Endothelial cell of umbilical vein (primary cell): ENCODE results near the gene CELF2. TPM values are rescaled to one million over a fixed set of nuclear protein-coding genes. Genes with fewer than 3 reads are reported as not detected.

ENCODE experiments used
- BruUV-seq: library from RNA; stranded (reverse); fragments of 400-500 nt; replicated peaks from 2 replicates; lab custom pipeline; 2021; lab: Mats Ljungman, UMichigan
- CTCF ChIA-PET: fragments of 300-600, 350-600 bp; sonication (Branson Sonifier 250); formaldehyde crosslinking; loops from one replicate; lab custom pipeline; 2021; ENCODE audit warnings: antibody characterized with exemption, inconsistent platforms; lab: Charles Lee
- POLR2A ChIA-PET: fragments of 300-600, 350-600 bp; sonication (Branson Sonifier 250); formaldehyde crosslinking; loops from one replicate; lab custom pipeline; 2021; ENCODE audit warnings: antibody characterized with exemption, inconsistent platforms; lab: Charles Lee
- DNase-seq: peaks from one replicate; pipeline ENCODE4 v3.0.0-alpha.2; 2011; ENCODE audit warnings: low read depth, low spot score
- FAIRE-seq: peaks from 2 replicates; lab custom pipeline; 2011; peaks lifted over from hg19 to GRCh38; lab: Jason Lieb, UNC
- H2AFZ ChIP-seq: 2 replicates; pipeline ENCODE4 v1.6.0; 2012; ENCODE audit warnings: low read depth, low read length, control low read depth, inconsistent platforms
- H3K27ac ChIP-seq: 2 replicates; pipeline ENCODE4 v1.5.1; 2011; ENCODE audit warnings: low read depth, mild to moderate bottlenecking, control low read depth, low read length, moderate library complexity; ENCODE audit not compliant: insufficient read depth
- H3K27me3 ChIP-seq, 2 experiments: 2 replicates each; pipeline versions ENCODE4 v1.6.0 to v1.6.1; 2011; ENCODE audit warnings: low read length in 2 of 2, mixed read lengths in 1 of 2; ENCODE audit not compliant: control insufficient read depth in 2 of 2, insufficient read depth in 2 of 2
- H3K36me3 ChIP-seq, 2 experiments: 2 replicates in 1 of 2; 3 replicates in 1 of 2; pipeline ENCODE4 v1.5.1; 2011; ENCODE audit warnings: low read length in 2 of 2, mild to moderate bottlenecking in 1 of 2, moderate library complexity in 1 of 2; ENCODE audit not compliant: control insufficient read depth in 2 of 2, insufficient read depth in 2 of 2; ENCODE audit errors: extremely low read depth in 1 of 2
- H3K4me1 ChIP-seq: 3 replicates; pipeline ENCODE4 v1.5.1; 2011; ENCODE audit warnings: mild to moderate bottlenecking, low read length; ENCODE audit not compliant: control insufficient read depth, insufficient read depth; ENCODE audit errors: extremely low read depth
- H3K4me2 ChIP-seq: 2 replicates; pipeline ENCODE4 v1.6.1; 2011; ENCODE audit warnings: low read length, control low read depth, mixed read lengths; ENCODE audit not compliant: insufficient read depth
- H3K4me3 ChIP-seq, 3 experiments: fragments of 200-600 bp in 1 of 3; sonication (generic), shearing (Covaris generic) in 1 of 3; replicated peaks in 1 of 3; 2 replicates each; pipeline ENCODE4 v1.5.1; 2011 to 2016; ENCODE audit warnings: control low read depth in 3 of 3, low read length in 3 of 3, mild to moderate bottlenecking in 2 of 3, inconsistent platforms in 1 of 3, low read depth in 1 of 3, moderate library complexity in 1 of 3; ENCODE audit not compliant: insufficient read depth in 1 of 3
- H3K79me2 ChIP-seq: 2 replicates; pipeline ENCODE4 v1.6.0; 2012; ENCODE audit warnings: low read length, inconsistent platforms; ENCODE audit not compliant: control insufficient read depth, insufficient read depth
- H3K9ac ChIP-seq: replicated peaks from 2 replicates; pipeline ENCODE3; 2011; ENCODE audit warnings: low read length, control low read depth; ENCODE audit not compliant: insufficient read depth; ENCODE audit errors: extremely low read depth
- H3K9me1 ChIP-seq: replicated peaks from 3 replicates; pipeline ENCODE4 v1.6.0; 2011; ENCODE audit warnings: mild to moderate bottlenecking, low read length; ENCODE audit not compliant: control insufficient read depth, insufficient read depth; ENCODE audit errors: extremely low read depth
- H3K9me3 ChIP-seq: replicated peaks from 2 replicates; pipeline ENCODE4 v1.5.1; 2012; ENCODE audit warnings: low read length, inconsistent platforms; ENCODE audit not compliant: control insufficient read depth, insufficient read depth
- H4K20me1 ChIP-seq: replicated peaks from 2 replicates; pipeline ENCODE3; 2011; ENCODE audit warnings: mild to moderate bottlenecking, low read length; ENCODE audit not compliant: control insufficient read depth, insufficient read depth; ENCODE audit errors: extremely low read depth
- CTCF ChIP-seq, 2 donors: IDR thresholded peaks; 1 replicate in 1 of 2; 2 replicates in 1 of 2; pipeline ENCODE4 v1.5.1; 2011; ENCODE audit warnings: low read length in 2 of 2, mild to moderate bottlenecking in 2 of 2, moderate library complexity in 2 of 2, control low read depth in 1 of 2, inconsistent platforms in 1 of 2, low read depth in 1 of 2; ENCODE audit not compliant: insufficient read depth in 1 of 2; ENCODE audit errors: extremely low read depth in 1 of 2
- EZH2 ChIP-seq: IDR thresholded peaks from 2 replicates; pipeline ENCODE4 v1.6.1; 2012; ENCODE audit warnings: borderline replicate concordance, low read depth, mild to moderate bottlenecking, moderate library complexity, low read length, inconsistent platforms; ENCODE audit not compliant: severe bottlenecking
- FOS ChIP-seq: IDR thresholded peaks from 2 replicates; pipeline ENCODE4 v1.6.1; 2011; ENCODE audit warnings: mild to moderate bottlenecking, low read length, moderate library complexity, borderline replicate concordance; ENCODE audit not compliant: insufficient read depth
- GATA2 ChIP-seq: IDR thresholded peaks from 2 replicates; pipeline ENCODE4 v1.7.0; 2011; ENCODE audit warnings: low read depth, mild to moderate bottlenecking, moderate library complexity, mixed read lengths, low read length; ENCODE audit not compliant: insufficient read length, insufficient read depth
- JUN ChIP-seq: IDR thresholded peaks from 2 replicates; pipeline ENCODE4 v1.6.1; 2011; ENCODE audit warnings: borderline replicate concordance, low read depth; ENCODE audit not compliant: insufficient read length, insufficient read depth
- MYC ChIP-seq: IDR thresholded peaks from one replicate; pipeline ENCODE4 v1.6.1; 2011; ENCODE audit warnings: mild to moderate bottlenecking, low read depth, low read length
- POLR2A ChIP-seq: IDR thresholded peaks from 2 replicates; pipeline ENCODE4 v1.6.1; 2012; ENCODE audit warnings: low read depth, mild to moderate bottlenecking, control low read depth, low read length
- POLR2AphosphoS5 ChIP-seq: IDR thresholded peaks from 2 replicates; pipeline ENCODE4 v1.6.1; 2012; ENCODE audit warnings: low read depth, mild to moderate bottlenecking, control low read depth, low read length, moderate library complexity; ENCODE audit not compliant: insufficient read depth
- dilution Hi-C: fragments of 300-500 bp; cut with MboI; formaldehyde crosslinking; loops from one replicate; pipeline ENCODE4 v1.15.0; 2019; ENCODE audit warnings: low sequenced_read_pairs; ENCODE audit not compliant: extremely low pct_ligation_motif_present
- intact Hi-C: fragments of 100-400 bp; cut with micrococcal nuclease; formaldehyde crosslinking; loops from one replicate; pipeline ENCODE4 v1.10.0; 2022
- polyA plus RNA-seq, 4 experiments: library from polyadenylated mRNA; depleted of rRNA in 3 of 4; stranded (reverse) in 3 of 4; unstranded in 1 of 4; fragments of >200 nt; gene quantifications; 2 replicates each; pipeline versions ENCODE4 v1.2.1 to v1.2.3, GENCODE V29; 2011 to 2012; ENCODE audit warnings: missing spikeins in 1 of 4
- total RNA-seq: library from RNA; stranded (reverse); gene quantifications from 2 replicates; pipeline ENCODE4 v1.2.3, GENCODE V29; 2021
- TF ChIP-seq, protein P1 (sequence below): IDR thresholded peaks from 2 replicates; pipeline ENCODE4 v1.6.1; 2011; ENCODE audit not compliant: insufficient read depth, insufficient read length

Gene CELF2
- total and polyA plus RNA-seq, 2 donors (not counting 3 experiments of a cell fraction or from before 2014, with no cell fraction given): 21.6 to 42.6 TPM

DNA sequence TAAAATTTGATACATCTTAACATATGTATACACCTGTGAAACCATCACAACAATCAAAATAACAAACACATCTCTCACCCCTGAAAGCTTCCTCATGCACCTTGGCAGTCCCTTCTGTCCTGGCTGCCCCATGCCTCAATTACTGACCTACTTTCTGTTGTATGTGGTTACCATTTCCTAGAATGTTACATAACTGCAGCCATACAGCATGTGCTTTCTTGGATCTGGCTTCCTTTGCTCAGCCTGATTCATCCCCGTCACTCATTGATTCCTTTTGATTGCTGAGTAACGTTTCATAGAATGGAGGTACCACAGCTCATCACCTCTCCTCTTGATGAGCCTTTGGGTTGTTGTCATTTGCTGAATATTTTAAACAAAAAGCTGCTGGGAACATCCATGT, 165.3 kb downstream of the CELF2 start:
- ChIA-PET POLR2A (no interaction called here), CTCF (interaction anchor here (1.1 kb wide), 1 partner anchor 27 kb away, joined by 3 read pairs; no protein-coding TSS in a partner anchor)
- H3K9me1 ChIP-seq: no peaks in the 10 kb centered on the region
- H3K27ac ChIP-seq: no peak overlapping the region
- H3K4me1 ChIP-seq: peaks cover 6% of the 10 kb centered on the region
- dilution Hi-C loops: no loop called here
- H2AFZ ChIP-seq: no peak overlapping the region
- BruUV-seq: no TSS peak
- TF ChIP-seq EZH2: no peak
- no peak for TF ChIP-seq CTCF (IDR thresholded peaks at IDR 0.05; ENCODE audit: extremely low read depth in 1 of 2, insufficient read depth in 1 of 2, low read depth in 1 of 2, low read length in 2 of 2)
- H3K9me3 ChIP-seq: no peaks in the 10 kb centered on the region
- no peaks in the 10 kb centered on the region for H3K79me2 ChIP-seq
- H3K36me3 ChIP-seq: no peaks in the 10 kb centered on the region
- DNase-seq (no peak), FAIRE-seq (no peak)
- no peak overlapping the region for H3K9ac ChIP-seq
- H3K27me3 ChIP-seq: no peaks in the 10 kb centered on the region
- H3K4me2 ChIP-seq: no peak overlapping the region
- intact Hi-C loops: no loop called here
- no peak overlapping the region for H3K4me3 ChIP-seq
- no peaks in the 10 kb centered on the region for H4K20me1 ChIP-seq

GRCh38 chr10:11184093-11184492, 166.4 kb downstream of the CELF2 start:
- intact Hi-C loops: no loop called here
- H3K4me1 ChIP-seq: no peaks in the 10 kb centered on the region
- ChIA-PET POLR2A (no interaction called here), CTCF (no interaction called here)
- no peaks in the 10 kb centered on the region for H3K27me3 ChIP-seq
- no peaks in the 10 kb centered on the region for H3K9me3 ChIP-seq
- no peak overlapping the region for H3K4me3 ChIP-seq
- DNase-seq (no peak), FAIRE-seq (no peak)
- no peak overlapping the region for H3K27ac ChIP-seq
- H3K9ac ChIP-seq: no peak overlapping the region
- no peak for TF ChIP-seq MYC
- no peak for TF ChIP-seq GATA2
- TF ChIP-seq EZH2: no peak
- TF ChIP-seq JUN: no peak
- TF ChIP-seq, protein P1, sequence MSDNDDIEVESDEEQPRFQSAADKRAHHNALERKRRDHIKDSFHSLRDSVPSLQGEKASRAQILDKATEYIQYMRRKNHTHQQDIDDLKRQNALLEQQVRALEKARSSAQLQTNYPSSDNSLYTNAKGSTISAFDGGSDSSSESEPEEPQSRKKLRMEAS: no peak
- TF ChIP-seq POLR2A: no peak
- TF ChIP-seq POLR2AphosphoS5: no peak
- no peak for TF ChIP-seq CTCF (IDR thresholded peaks at IDR 0.05; ENCODE audit: extremely low read depth in 1 of 2, insufficient read depth in 1 of 2, low read depth in 1 of 2, low read length in 2 of 2)
- TF ChIP-seq FOS: no peak
- dilution Hi-C loops: no loop called here
- H3K9me1 ChIP-seq: no peaks in the 10 kb centered on the region
- no peaks in the 10 kb centered on the region for H4K20me1 ChIP-seq
- no peaks in the 10 kb centered on the region for H3K79me2 ChIP-seq
- BruUV-seq: no TSS peak
- no peak overlapping the region for H2AFZ ChIP-seq
- H3K36me3 ChIP-seq: no peaks in the 10 kb centered on the region
- no peak overlapping the region for H3K4me2 ChIP-seq
